Stimulated activated CD8-positive, alpha-beta memory T cell treated with anti-CD3 and anti-CD28 coated beads, Interleukin-15, amount 100 ng/mL, for 1 hour (primary cell): Measurements from ENCODE around the gene MAP6D1.
A peak's percentile ranks its signal among the peaks of the same experiment; 100 is the strongest.
"Not testable (repeated sequence)": the region's sequence is repeated elsewhere in the genome, so short reads cannot be mapped to it uniquely, and the experiment has no call there.

ENCODE experiments used
- DNase-seq: peaks from one replicate; pipeline ENCODE4 v3.0.0-alpha.2; 2020; ENCODE audit warnings: low read depth

The MAP6D1 gene

GRCh38 chr3:183799461-183799860 lies 25.9 kb downstream of the MAP6D1 start:
- no peak for DNase-seq

GRCh38 chr3:183797996-183798395 lies 27.4 kb downstream of the MAP6D1 start:
- DNase-seq: no peak

GRCh38 chr3:183796372-183796771 lies 29.0 kb downstream of the MAP6D1 start:
- no peak for DNase-seq

- no peak for DNase-seq
Observed at GRCh38 chr3:183794452-183794851, 30.9 kb downstream of the MAP6D1 start.

DNA sequence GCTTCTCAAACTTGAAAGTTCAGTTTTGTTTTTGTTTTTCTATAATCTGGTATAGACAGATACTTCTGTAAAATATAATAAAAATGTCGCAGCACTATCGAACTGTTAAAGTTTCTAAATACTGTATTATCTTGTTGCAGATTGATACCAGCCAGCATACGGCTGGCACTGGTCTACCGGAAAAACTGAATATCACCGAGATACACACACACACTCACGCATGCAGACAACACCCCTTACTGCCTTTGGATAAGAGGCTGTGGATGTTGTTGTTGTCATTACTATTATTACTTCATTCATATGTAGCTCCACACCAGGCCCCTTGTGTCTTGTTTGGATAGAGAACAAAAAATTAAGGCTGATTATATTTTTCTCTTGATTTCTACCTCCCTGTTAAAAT lies 32.4 kb downstream of the MAP6D1 start:
- DNase-seq: no peak

DNA sequence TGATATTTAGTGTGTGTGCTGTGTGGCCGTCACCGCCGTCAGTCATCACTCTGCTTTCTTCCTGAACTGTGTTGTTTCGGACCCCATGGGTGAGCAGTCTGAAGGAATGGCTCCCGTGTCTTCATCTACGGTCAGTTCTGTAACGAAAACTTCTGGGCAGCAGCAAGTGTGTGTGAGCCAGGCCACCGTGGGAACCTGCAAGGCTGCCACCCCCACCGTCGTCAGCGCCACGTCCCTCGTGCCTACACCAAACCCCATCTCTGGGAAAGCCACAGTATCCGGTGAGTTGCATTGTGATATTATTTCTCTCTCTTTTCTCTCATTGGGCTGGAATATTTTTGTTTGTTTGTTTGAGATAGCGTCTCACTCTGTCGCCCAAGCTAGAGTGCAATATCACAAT lies 34.7 kb downstream of the MAP6D1 start:
- no peak for DNase-seq

DNA sequence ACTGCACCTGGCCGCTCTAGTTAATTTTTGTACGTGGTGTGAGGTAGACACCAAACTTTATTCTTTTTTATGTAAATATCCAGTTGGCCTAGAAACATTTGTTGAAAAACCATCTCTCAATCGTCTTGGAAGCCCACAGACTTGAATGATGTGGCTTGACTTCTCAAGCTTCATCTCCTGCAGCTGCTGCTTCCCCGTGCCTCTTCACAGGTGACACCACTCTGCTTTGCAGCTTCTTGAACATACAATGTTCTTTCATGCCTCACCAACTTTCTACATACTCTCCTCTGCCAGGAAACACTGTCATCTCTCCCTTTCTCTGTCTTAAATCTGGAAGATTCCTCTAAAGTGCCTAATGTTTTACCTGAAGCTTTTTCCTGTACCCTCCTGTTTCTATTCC lies 35.6 kb downstream of the MAP6D1 start:
- DNase-seq: no peak

GRCh38 chr3:183784503-183784902 lies 40.9 kb downstream of the MAP6D1 start:
- not testable (repeated sequence) for DNase-seq

DNA sequence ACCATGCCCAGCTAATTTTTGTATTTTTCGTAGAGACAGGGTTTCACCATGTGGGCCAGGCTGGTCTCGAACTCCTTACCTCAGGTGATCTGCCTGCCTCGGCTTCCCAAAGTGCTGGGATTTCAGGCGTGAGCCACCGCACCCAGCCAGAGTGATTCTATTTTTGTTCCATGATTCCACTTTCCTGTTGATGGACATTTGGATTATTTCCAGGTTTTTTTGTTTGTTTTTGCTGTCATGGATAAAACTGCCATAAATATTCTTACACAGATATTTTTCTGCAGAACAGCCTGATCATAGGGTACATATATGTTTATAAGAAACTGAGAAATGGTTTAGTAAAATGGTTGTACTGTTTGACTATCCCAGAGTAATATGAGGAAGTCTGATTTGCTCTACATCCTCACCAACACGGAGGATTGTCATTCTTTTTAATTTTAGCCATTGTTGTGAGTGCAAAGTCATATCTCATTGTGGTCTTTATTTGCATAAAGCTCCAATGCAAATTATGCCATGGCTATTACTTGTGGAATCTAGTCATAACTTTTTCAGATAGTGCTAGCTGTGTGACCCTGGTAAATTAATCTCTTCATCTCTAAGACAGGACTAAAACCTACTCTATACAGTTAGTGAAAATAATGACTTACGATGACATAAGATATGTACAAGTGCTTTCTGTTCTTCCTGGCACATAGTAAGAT lies 42.7 kb downstream of the MAP6D1 start:
- no peak for DNase-seq

DNA sequence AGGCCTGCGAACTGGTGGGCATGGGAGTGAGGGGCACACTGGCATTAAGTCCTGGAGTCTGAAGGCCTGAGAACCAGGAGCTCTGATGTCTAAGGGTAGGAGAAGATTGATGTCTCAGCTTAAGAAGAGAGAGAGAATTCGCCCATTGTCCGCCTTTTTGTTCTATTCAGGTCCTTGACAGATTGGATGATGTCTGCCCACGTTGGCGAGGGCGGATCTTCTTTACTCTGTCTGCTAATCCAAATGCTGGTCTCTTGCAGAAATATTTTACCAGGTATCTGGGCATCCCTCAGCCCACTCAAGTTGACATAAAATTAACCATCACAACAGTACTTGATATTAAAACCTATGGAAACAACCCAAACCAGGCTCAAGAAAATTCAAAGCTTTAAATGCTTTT lies 44.1 kb downstream of the MAP6D1 start:
- no peak for DNase-seq

GRCh38 chr3:183779896-183780465 lies 45.4 kb downstream of the MAP6D1 start:
- DNase-seq: no peak

- DNase-seq: no peak
Observed at GRCh38 chr3:183777016-183777618, 48.3 kb downstream of the MAP6D1 start.

- DNase-seq: not testable (repeated sequence)
Observed at GRCh38 chr3:183776451-183776850, 48.9 kb downstream of the MAP6D1 start.

- no peak for DNase-seq
Observed at GRCh38 chr3:183775781-183776180, 49.6 kb downstream of the MAP6D1 start.

DNA sequence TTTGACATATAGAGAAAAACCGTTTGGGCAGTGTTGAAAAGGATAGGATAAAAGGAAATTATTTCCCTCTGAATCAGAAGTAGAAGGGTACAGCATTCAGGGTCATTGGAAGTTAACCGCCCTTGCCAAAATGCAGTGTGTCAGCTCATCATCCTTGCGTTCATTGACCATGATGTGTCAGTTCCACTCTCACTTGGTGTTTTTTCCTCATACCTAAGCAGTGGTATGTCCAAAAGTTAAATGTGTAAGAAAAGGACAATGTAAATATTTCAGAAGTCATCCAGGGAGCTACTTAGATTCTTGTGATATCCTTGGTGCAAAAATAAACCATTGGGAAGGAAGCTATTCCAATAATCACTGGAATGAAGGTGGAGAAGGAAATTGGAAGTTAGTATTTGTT lies 50.7 kb downstream of the MAP6D1 start:
- no peak for DNase-seq

GRCh38 chr3:183769453-183769852 lies 55.9 kb downstream of the MAP6D1 start:
- DNase-seq: no peak

DNA sequence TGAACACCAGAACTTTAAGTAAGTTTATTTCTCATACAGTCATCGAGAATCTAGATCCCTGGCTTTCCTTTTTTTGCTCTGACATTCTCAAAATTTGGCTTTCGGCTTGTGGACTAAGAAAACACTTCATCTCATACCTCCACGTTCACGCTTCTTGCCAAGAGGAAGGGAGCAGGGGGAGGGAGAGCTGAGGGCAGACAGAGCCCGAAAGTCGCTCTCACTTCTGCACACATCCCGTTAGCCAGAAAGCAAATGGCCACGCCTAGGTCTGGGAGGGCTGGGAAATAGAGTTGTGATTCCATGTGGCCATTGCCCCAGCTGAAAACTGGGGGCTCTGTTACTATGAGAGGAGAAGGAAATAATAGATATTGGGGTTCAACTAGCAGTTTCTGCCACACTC lies 57.3 kb downstream of the MAP6D1 start:
- DNase-seq: no peak

DNA sequence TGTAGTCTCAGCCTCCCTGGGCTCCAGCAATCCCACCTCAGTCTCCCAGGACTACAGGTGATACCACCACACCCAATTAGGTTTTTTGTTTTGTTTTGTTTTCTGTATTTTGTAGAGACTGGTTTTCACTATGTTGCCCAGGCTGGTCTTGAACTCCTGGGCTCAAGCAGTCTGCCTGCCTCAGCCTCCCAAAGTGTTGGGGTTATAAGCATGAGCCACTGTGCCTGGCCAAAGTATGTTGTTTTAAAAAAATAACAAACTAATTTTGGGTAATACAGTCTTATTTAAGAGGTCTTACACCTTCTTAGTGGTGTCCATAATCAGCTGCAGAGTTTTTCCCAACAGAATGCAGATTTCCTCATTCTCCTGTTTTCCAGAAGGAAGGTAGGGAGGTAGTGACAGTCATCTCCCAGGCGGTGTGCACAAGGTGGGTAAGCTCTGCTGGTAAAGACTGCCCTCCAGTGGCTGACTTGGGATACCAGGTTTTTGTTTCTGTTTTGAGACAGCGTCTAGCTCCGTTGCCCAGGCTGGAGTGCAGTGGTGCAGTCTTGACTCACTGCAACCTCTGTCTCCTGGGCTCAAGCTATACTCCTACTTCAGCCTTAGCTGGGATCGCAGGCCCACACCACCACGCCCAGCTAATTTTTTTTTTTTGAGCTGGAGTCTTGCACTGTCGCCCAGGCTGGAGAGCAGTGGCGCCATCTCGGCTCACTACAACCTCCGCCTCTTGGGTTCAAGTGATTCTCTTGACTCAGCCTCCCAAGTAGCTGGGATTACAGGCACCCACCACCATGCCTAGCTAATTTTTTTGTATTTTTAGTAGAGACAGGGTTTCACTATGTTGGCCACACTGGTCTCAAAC lies 58.4 kb downstream of the MAP6D1 start:
- DNase-seq: peak; percentile 51

GRCh38 chr3:183766107-183766506 lies 59.3 kb downstream of the MAP6D1 start:
- no peak for DNase-seq
